ENCODE measurements around the gene ENTHD1.
"Not testable (repeated sequence)": the region's sequence is repeated elsewhere in the genome, so short reads cannot be mapped to it uniquely, and the experiment has no call there.

The ENTHD1 gene

GRCh38 chr22:39897841-39898240 lies 4.3 kb upstream of the ENTHD1 start:
- no peak for DNase-seq

GRCh38 chr22:39896313-39896996 lies 2.9 kb upstream of the ENTHD1 start:
- DNase-seq, result no peak

GRCh38 chr22:39895682-39896081 lies 2.1 kb upstream of the ENTHD1 start:
- no peak for DNase-seq

GRCh38 chr22:39894554-39895092 lies 1.1 kb upstream of the ENTHD1 start:
- no peak for DNase-seq

- DNase-seq, result not testable (repeated sequence)
Observed at GRCh38 chr22:39889924-39890323, 3.6 kb downstream of the ENTHD1 start.

GRCh38 chr22:39883057-39883456 lies 10.5 kb downstream of the ENTHD1 start:
- no peak for DNase-seq

GRCh38 chr22:39880722-39881121 lies 12.8 kb downstream of the ENTHD1 start:
- DNase-seq, result no peak

- DNase-seq, result no peak
Observed at GRCh38 chr22:39877079-39877845, 16.3 kb downstream of the ENTHD1 start.

- DNase-seq, result not testable (repeated sequence)
Observed at GRCh38 chr22:39875176-39875885, 18.2 kb downstream of the ENTHD1 start.

GRCh38 chr22:39873965-39874364 lies 19.6 kb downstream of the ENTHD1 start:
- no peak for DNase-seq

GRCh38 chr22:39872548-39872947 lies 21.0 kb downstream of the ENTHD1 start:
- no peak for DNase-seq

- DNase-seq, result no peak
Observed at GRCh38 chr22:39871008-39871798, 22.4 kb downstream of the ENTHD1 start.

- not testable (repeated sequence) for DNase-seq
Observed at GRCh38 chr22:39869797-39870196, 23.8 kb downstream of the ENTHD1 start.

GRCh38 chr22:39868741-39869140 lies 24.8 kb downstream of the ENTHD1 start:
- DNase-seq, result no peak

- no peak for DNase-seq
Observed at GRCh38 chr22:39859903-39860588, 33.5 kb downstream of the ENTHD1 start.

- DNase-seq, result no peak
Observed at GRCh38 chr22:39856588-39856987, 37.0 kb downstream of the ENTHD1 start.

- DNase-seq, result no peak
Observed at GRCh38 chr22:39852799-39853198, 40.8 kb downstream of the ENTHD1 start.

GRCh38 chr22:39851606-39852315 lies 41.8 kb downstream of the ENTHD1 start:
- DNase-seq, result no peak

- no peak for DNase-seq
Observed at GRCh38 chr22:39847477-39847876, 46.1 kb downstream of the ENTHD1 start.

GRCh38 chr22:39846539-39846938 lies 47.0 kb downstream of the ENTHD1 start:
- DNase-seq, result not testable (repeated sequence)

GRCh38 chr22:39845529-39845928 lies 48.0 kb downstream of the ENTHD1 start:
- DNase-seq, result no peak
